Activated CD8-positive, alpha-beta memory T cell treated with anti-CD3 and anti-CD28 coated beads, Interleukin-2, amount 50 U/mL, for 48 hours (primary cell): ENCODE data around the gene C8G.

Experiments
- DNase-seq: peaks from one replicate; pipeline ENCODE4 v3.0.0-alpha.2; 2020

Gene C8G

GRCh38 chr9:136942112-136942880 lies 2.7 kb upstream of the C8G start:
- no peak for DNase-seq

- DNase-seq: no peak
These were observed 2.2 kb upstream of the C8G start for GRCh38 chr9:136942881-136943230.

GRCh38 chr9:136943291-136944211 lies 1.5 kb upstream of the C8G start:
- peak; percentile 76 for DNase-seq

GRCh38 chr9:136944212-136944518 lies 878 bp upstream of the C8G start:
- no peak for DNase-seq

GRCh38 chr9:136945333-136946227 lies 537 bp downstream of the C8G start:
- no peak for DNase-seq

GRCh38 chr9:136946228-136947027 lies 1.4 kb downstream of the C8G start:
- DNase-seq: no peak

- DNase-seq: no peak
These were observed 2.2 kb downstream of the C8G start for GRCh38 chr9:136947028-136947891.

- DNase-seq: no peak
These were observed 3.0 kb downstream of the C8G start for GRCh38 chr9:136947955-136948510.

GRCh38 chr9:136949239-136949816 lies 4.3 kb downstream of the C8G start:
- DNase-seq: no peak

- DNase-seq: peak; percentile 96
These were observed 5.0 kb downstream of the C8G start for GRCh38 chr9:136949817-136950655.

- DNase-seq: no peak
These were observed 5.7 kb downstream of the C8G start for GRCh38 chr9:136950656-136951276.

- DNase-seq: no peak
These were observed 6.7 kb downstream of the C8G start, which contains the start of gene LCN12 for GRCh38 chr9:136951541-136952320. LCN12 (plus strand) TSS chr9:136952273; CDS start chr9:136952328, 55 bp downstream.

- no peak for DNase-seq
These were observed 7.3 kb downstream of the C8G start for GRCh38 chr9:136952321-136952850.

- DNase-seq: no peak
These were observed 8.1 kb downstream of the C8G start for GRCh38 chr9:136952876-136953770.

GRCh38 chr9:136953771-136954269 lies 8.8 kb downstream of the C8G start:
- DNase-seq: no peak

- no peak for DNase-seq
These were observed 9.4 kb downstream of the C8G start for GRCh38 chr9:136954270-136955083.
